Transverse colon (tissue), 4 donors: ENCODE data around the gene NAA15. TPM values are rescaled to one million over a fixed set of nuclear protein-coding genes. Genes with fewer than 3 reads are reported as not detected.
A peak's percentile ranks its signal among the peaks of the same experiment; 100 is the strongest.

Experiments used
- DNase-seq: peaks from one replicate; pipeline ENCODE4 v3.0.0-alpha.2; 2019
- H3K27ac ChIP-seq, 4 donors: fragments of 200-600 bp; sonication (generic); 2 replicates each; pipeline ENCODE4 v1.5.1; 2016 to 2018; ENCODE audit warnings: inconsistent platforms in 4 of 4
- H3K27me3 ChIP-seq: fragments of 200-600 bp; sonication (generic); 2 replicates; pipeline ENCODE4 v1.5.1; 2017; ENCODE audit warnings: inconsistent platforms
- H3K36me3 ChIP-seq, 4 donors: fragments of 200-600 bp; sonication (generic); 2 replicates each; pipeline ENCODE4 v1.5.1; 2017 to 2019; ENCODE audit warnings: inconsistent platforms in 4 of 4
- H3K4me1 ChIP-seq, 4 donors: fragments of 200-600 bp; sonication (generic); 2 replicates each; pipeline ENCODE4 v1.5.1; 2017 to 2020; ENCODE audit warnings: inconsistent platforms in 4 of 4
- H3K4me3 ChIP-seq, 4 donors: fragments of 200-600 bp; sonication (generic); 1 replicate in 1 of 4; 2 replicates in 3 of 4; pipeline versions ENCODE4 v1.5.1 to v1.6.1; 2017 to 2019; ENCODE audit warnings: inconsistent platforms in 4 of 4
- H3K9me3 ChIP-seq, 2 donors: fragments of 200-600 bp; sonication (generic); 2 replicates each; pipeline ENCODE4 v1.5.1; 2017 to 2019; ENCODE audit warnings: inconsistent platforms in 2 of 2
- EP300 ChIP-seq: sonication (generic); formaldehyde crosslinking; IDR thresholded peaks from one replicate; pipeline ENCODE4 v1.6.1; 2017; ENCODE audit warnings: antibody characterized with exemption, low read depth
- POLR2A ChIP-seq: fragments of 450-650 bp; IDR thresholded peaks from one replicate; pipeline ENCODE4 v1.6.1; 2016; ENCODE audit warnings: antibody characterized with exemption, mild to moderate bottlenecking, moderate library complexity
- POLR2AphosphoS5 ChIP-seq, 3 donors: sonication (generic); formaldehyde crosslinking; IDR thresholded peaks; one replicate each; pipeline ENCODE4 v1.6.1; 2016; ENCODE audit warnings: antibody characterized with exemption in 3 of 3
- WGBS, 2 donors: methylation state at CpG; one replicate each; pipeline ENCODE4 v1.1.5; 2018; ENCODE audit warnings: low coverage in 1 of 2; 5-methylcytosine and 5-hydroxymethylcytosine counted together
- in situ Hi-C, 4 donors: fragments of 200-750 bp; cut with MboI; loops; one replicate each; pipeline versions ENCODE4 v1.15.0 to v1.15.1; 2017; ENCODE audit warnings: low sequenced_read_pairs in 3 of 4, low pct_ligation_motif_present in 1 of 4, low pct_unique_long_range_greater_than_20kb in 1 of 4
- intact Hi-C: fragments of 100-400 bp; cut with DNase I; formaldehyde crosslinking; loops from one replicate; pipeline ENCODE4 v1.15.1; 2023; ENCODE audit warnings: low total_unique reads
- total RNA-seq, 4 donors: library from RNA; depleted of rRNA; stranded (reverse); fragments of >200 nt; gene quantifications; one replicate each; pipeline ENCODE4 v1.1.0, GENCODE V29; 2016
- TF ChIP-seq, protein P1 (sequence below), 5 experiments: fragments of 200-600 bp in 3 of 5; fragments of 450-650 bp in 2 of 5; sonication (generic) in 3 of 5; IDR thresholded peaks; 1 replicate in 2 of 5; 2 replicates in 3 of 5; pipeline ENCODE4 v1.5.1; 2016 to 2017; ENCODE audit warnings: antibody characterized with exemption in 5 of 5, inconsistent platforms in 3 of 5, mild to moderate bottlenecking in 2 of 5, moderate library complexity in 1 of 5

The NAA15 gene
- total RNA-seq, 4 donors from 2014 or later = 5.0 to 23.7 (median 10.1) TPM

DNA sequence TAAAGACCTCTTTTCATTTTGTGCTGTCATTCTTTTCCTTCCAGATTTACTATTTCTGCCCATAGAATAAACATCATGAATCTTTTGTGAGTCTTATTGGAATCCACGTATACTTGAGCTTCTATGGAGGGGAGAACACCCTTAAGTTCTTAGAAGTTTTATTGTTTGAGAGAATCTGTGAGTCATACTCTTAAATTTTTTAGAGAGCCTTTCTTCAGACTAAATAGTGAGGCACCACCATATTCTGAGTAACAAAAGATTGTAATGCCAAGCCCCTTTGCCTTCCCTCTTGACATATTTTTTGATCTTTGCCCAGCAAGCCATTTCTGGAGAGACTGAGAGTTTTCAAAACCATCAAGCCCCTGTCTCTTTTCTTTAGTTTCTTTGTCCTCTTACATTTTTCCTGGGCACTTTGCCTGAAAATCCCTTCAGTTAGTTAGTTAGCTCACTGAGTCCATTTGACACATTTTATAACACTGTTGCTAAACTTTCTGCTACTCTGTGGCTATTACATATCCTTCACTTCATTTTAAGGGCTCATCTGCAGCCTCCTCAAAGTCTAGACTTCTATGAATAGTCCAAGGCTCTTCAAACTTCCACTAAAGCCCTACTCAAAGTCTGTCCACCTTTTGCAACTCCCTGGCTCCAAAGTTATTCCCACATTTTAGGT, 66.3 kb downstream of the NAA15 start:
- H3K4me3 ChIP-seq = no peak overlapping the region
- intact Hi-C loops (no loop called here), in situ Hi-C loops (no loop called here)
- no peaks in the 10 kb centered on the region for H3K9me3 ChIP-seq
- H3K4me1 ChIP-seq = peaks cover 0 to 11% (median 0%) of the 10 kb centered on the region in 4 donors
- H3K36me3 ChIP-seq = peaks cover 0 to 20% (median 8%) of the 10 kb centered on the region in 4 donors
- no peaks in the 10 kb centered on the region for H3K27me3 ChIP-seq
- no peak for DNase-seq
- TF ChIP-seq EP300 = no peak
- TF ChIP-seq, protein P1, sequence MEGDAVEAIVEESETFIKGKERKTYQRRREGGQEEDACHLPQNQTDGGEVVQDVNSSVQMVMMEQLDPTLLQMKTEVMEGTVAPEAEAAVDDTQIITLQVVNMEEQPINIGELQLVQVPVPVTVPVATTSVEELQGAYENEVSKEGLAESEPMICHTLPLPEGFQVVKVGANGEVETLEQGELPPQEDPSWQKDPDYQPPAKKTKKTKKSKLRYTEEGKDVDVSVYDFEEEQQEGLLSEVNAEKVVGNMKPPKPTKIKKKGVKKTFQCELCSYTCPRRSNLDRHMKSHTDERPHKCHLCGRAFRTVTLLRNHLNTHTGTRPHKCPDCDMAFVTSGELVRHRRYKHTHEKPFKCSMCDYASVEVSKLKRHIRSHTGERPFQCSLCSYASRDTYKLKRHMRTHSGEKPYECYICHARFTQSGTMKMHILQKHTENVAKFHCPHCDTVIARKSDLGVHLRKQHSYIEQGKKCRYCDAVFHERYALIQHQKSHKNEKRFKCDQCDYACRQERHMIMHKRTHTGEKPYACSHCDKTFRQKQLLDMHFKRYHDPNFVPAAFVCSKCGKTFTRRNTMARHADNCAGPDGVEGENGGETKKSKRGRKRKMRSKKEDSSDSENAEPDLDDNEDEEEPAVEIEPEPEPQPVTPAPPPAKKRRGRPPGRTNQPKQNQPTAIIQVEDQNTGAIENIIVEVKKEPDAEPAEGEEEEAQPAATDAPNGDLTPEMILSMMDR (IDR thresholded peaks at IDR 0.05) = no peak
- TF ChIP-seq POLR2A = no peak
- TF ChIP-seq POLR2AphosphoS5 (IDR thresholded peaks at IDR 0.05) = no peak
- H3K27ac ChIP-seq = peak overlapping the region in 2 of 4 donors; percentile 16 to 24
- WGBS, 2 donors = 53 to 55% methylated on average over 1 of the region's 1 CpG

DNA sequence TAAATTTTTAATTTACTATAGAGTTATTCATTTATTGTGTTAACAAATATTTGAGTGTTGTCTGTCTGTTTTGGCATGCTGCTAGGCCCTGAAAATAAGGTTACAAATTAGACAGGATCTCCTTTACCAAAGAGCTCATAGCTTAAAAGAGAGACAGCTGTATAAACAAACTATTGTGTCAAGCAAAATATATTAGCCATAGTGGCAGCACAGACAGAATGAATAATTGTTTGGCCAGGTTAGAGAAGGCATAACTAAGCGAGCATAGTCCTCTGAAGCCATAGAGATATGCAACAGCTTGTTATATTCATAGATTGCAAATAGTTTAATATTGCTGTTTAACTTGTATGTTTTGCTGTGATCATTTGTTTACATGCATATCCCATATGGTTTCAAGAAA, 67.7 kb downstream of the NAA15 start:
- Histone ChIP-seq H3K27me3 (no peaks in the 10 kb centered on the region), H3K27ac (no peak overlapping the region), H3K36me3 (peaks cover 0 to 21% (median 10%) of the 10 kb centered on the region in 4 donors), H3K4me3 (no peak overlapping the region), H3K9me3 (no peaks in the 10 kb centered on the region), H3K4me1 (peaks cover 0 to 11% (median 0%) of the 10 kb centered on the region in 4 donors)
- TF ChIP-seq POLR2AphosphoS5 (IDR thresholded peaks at IDR 0.05) = no peak
- TF ChIP-seq EP300 = no peak
- no peak for TF ChIP-seq POLR2A
- TF ChIP-seq, protein P1 (IDR thresholded peaks at IDR 0.05) = no peak
- intact Hi-C loops (no loop called here), in situ Hi-C loops (no loop called here)
- DNase-seq = no peak
- WGBS, 2 donors = 85 to 100% methylated on average over 1 of the region's 1 CpG

DNA sequence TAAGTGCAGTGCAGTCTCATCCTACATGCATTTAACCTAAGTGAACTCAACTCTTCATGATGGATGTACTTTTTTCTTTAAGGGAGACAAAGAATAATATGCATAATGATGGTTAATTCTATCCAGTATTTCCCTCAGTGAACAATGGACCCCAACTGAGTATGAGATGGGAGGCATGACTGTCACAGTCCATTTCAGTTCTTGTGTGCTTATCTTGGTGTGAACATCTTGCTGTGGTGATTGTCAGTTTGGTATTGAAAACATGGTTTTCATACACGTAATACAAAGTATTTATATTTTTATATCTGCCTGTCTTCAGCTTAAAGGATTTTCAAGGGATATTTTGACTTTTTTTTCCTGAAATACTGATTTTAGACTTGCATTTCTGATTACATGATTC, 72.9 kb downstream of the NAA15 start:
- in situ Hi-C loops = no loop called here
- TF ChIP-seq POLR2A = no peak
- H3K36me3 ChIP-seq = peaks cover 0 to 18% (median 4%) of the 10 kb centered on the region in 4 donors
- H3K4me3 ChIP-seq = no peak overlapping the region
- no peaks in the 10 kb centered on the region for H3K9me3 ChIP-seq
- intact Hi-C loops = no loop called here
- H3K27ac ChIP-seq = no peak overlapping the region
- no peaks in the 10 kb centered on the region for H3K4me1 ChIP-seq
- no peak for DNase-seq
- WGBS, 2 donors = 97 to 100% methylated on average over 1 of the region's 1 CpG
- H3K27me3 ChIP-seq = no peaks in the 10 kb centered on the region

DNA sequence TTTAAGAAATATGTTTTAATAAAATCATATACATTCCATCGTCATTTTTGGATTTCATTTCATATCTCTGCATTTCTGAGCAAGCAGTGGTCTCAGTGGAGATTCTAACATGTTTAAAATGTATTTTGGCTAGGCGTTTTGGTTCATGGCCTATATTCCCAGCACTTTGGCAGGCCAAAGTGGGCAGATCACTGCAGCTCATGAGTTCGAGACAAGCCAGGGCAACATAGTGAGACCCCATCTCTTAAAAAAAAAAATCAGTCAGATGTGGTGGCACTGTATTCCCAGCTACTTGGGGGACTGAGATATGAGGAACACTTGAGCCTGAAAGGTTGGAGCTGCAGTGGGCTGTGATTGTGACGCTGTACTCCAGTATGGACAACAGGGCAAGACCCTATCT, 85.1 kb downstream of the NAA15 start:
- H3K4me3 ChIP-seq = no peak overlapping the region
- H3K36me3 ChIP-seq = peaks cover 0 to 35% (median 5%) of the 10 kb centered on the region in 4 donors
- WGBS, 2 donors = 94 to 98% methylated on average over 3 to 4 of the region's 4 CpGs
- intact Hi-C loops (loop anchor here (10.0 kb wide), 1 partner anchor 1008 kb away; no protein-coding TSS in a partner anchor), in situ Hi-C loops (no loop called here)
- no peaks in the 10 kb centered on the region for H3K27me3 ChIP-seq
- H3K27ac ChIP-seq = no peak overlapping the region
- peaks cover 0 to 3% (median 0%) of the 10 kb centered on the region in 4 donors for H3K4me1 ChIP-seq
- TF ChIP-seq EP300 = no peak
- TF ChIP-seq, protein P1 (IDR thresholded peaks at IDR 0.05) = no peak
- TF ChIP-seq POLR2AphosphoS5 (IDR thresholded peaks at IDR 0.05) = no peak
- TF ChIP-seq POLR2A = no peak
- DNase-seq = no peak
- no peaks in the 10 kb centered on the region for H3K9me3 ChIP-seq

DNA sequence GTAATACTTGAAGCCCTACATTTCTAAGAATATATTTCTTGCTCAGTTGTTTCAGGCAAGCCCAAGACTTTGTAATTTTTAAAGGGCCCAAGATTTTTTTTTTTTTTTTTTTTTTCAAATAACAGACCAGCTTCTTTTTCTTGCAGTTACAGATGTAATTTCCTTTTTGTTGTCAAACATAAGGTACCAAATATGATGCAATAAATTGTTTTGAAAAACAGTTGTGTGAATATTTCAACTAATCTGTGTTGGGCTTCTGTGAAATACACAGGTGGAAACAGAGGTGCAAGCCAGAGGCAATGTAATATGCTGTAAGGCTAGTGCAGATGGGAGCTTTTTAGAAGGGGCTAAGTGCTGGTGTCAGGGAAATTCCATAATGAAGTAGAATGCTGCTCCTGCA, 87.8 kb downstream of the NAA15 start:
- in situ Hi-C loops = no loop called here

More for the DNA sequence above, 87.8 kb downstream of the NAA15 start:
- H3K9me3 ChIP-seq = no peaks in the 10 kb centered on the region
- no peak overlapping the region for H3K27ac ChIP-seq
- H3K36me3 ChIP-seq = peaks cover 0 to 52% (median 8%) of the 10 kb centered on the region in 4 donors
- intact Hi-C loops = loop anchor here (10.0 kb wide), 1 partner anchor 1006 kb away; no protein-coding TSS in a partner anchor
- H3K4me1 ChIP-seq = no peaks in the 10 kb centered on the region
- H3K27me3 ChIP-seq = no peaks in the 10 kb centered on the region
- DNase-seq = no peak
- TF ChIP-seq POLR2AphosphoS5 (IDR thresholded peaks at IDR 0.05) = no peak
- TF ChIP-seq, protein P1 (IDR thresholded peaks at IDR 0.05) = no peak
- TF ChIP-seq EP300 = no peak
- no peak for TF ChIP-seq POLR2A
- H3K4me3 ChIP-seq = no peak overlapping the region
